OCI-LY3 (cell line): ENCODE measurements around the gene SLCO1B1.

Experiments
- CTCF ChIP-seq: fragments of 200-600, 300-600 bp; sonication (generic); IDR thresholded peaks from 2 replicates; pipeline ENCODE4 v1.5.1; 2014; ENCODE audit warnings: antibody characterized with exemption, low read length, low read depth
- EZH2phosphoT487 ChIP-seq: fragments of 200-600 bp; shearing (Covaris generic); IDR thresholded peaks from 2 replicates; pipeline ENCODE4 v1.6.1; 2018; ENCODE audit warnings: antibody characterized with exemption, mixed run types, low read depth

GRCh38 chr12:21239866-21240265 lies 108.9 kb downstream of the SLCO1B1 start:
- TF ChIP-seq CTCF (no peak), EZH2phosphoT487 (no peak)
